ENCODE results near the gene POLR2L.

DNA sequence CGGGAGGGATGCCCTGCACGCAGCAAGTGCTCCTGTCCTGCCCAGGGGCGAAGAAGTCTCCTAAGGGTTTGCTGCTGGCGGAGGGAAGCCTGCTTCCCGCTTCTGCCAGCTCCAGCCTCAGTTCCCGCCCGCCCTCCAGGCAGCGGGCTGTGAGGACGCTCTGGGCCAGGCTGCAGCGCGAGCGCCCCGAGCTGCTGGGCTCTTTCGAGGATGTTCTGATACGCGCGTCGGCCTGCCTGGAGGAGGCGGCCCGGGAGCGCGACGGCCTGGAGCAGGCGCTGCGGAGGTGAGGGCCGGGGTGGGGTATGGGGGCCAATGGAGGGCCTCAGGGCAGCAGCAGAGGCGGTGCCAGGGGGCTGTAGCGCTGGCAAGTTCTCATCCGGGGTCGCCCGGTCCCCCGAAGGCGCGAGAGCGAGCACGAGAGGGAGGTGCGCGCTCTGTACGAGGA lies 12.5 kb downstream of the POLR2L start:
- TF ChIP-seq CTCF (IDR thresholded peaks at IDR 0.05) = no peak
- no peak for TF ChIP-seq POLR2A (IDR thresholded peaks at IDR 0.05)

Measured in body of pancreas (tissue), 4 donors.